Activated CD8-positive, alpha-beta memory T cell treated with anti-CD3 and anti-CD28 coated beads, Interleukin-2, amount 50 U/mL, for 4 hours (primary cell): Measurements from ENCODE around the gene GPR179.
"Not testable (repeated sequence)": the region's sequence is repeated elsewhere in the genome, so short reads cannot be mapped to it uniquely, and the experiment has no call there.

ENCODE experiments used
- DNase-seq: peaks from one replicate; pipeline ENCODE4 v3.0.0-alpha.2; 2020

GPR179 gene

GRCh38 chr17:38322156-38322779, 21.5 kb downstream of the GPR179 start:
- DNase-seq, result peak; percentile 76

GRCh38 chr17:38320482-38320881, 23.3 kb downstream of the GPR179 start:
- DNase-seq, result no peak

GRCh38 chr17:38317081-38317480, 26.7 kb downstream of the GPR179 start:
- no peak for DNase-seq

- no peak for DNase-seq
Measured at GRCh38 chr17:38315497-38315896, 28.3 kb downstream of the GPR179 start.

GRCh38 chr17:38296834-38297517, 46.8 kb downstream of the GPR179 start, which contains the start of gene MRPL45:
Gene MRPL45 (plus strand): TSS chr17:38297168. CDS start chr17:38297184, 16 bp downstream.
- DNase-seq, result peak; percentile 95

GRCh38 chr17:38295602-38296365, 48.0 kb downstream of the GPR179 start:
- DNase-seq, result not testable (repeated sequence)

GRCh38 chr17:38289760-38290159, 54.0 kb downstream of the GPR179 start:
- DNase-seq, result not testable (repeated sequence)

- DNase-seq, result not testable (repeated sequence)
Measured at GRCh38 chr17:38288217-38288827, 55.4 kb downstream of the GPR179 start.

- not testable (repeated sequence) for DNase-seq
Measured at GRCh38 chr17:38286501-38287091, 57.2 kb downstream of the GPR179 start.

GRCh38 chr17:38285994-38286393, 57.8 kb downstream of the GPR179 start:
- not testable (repeated sequence) for DNase-seq
